Ishikawa (cell line): ENCODE measurements around the gene NAV2.

ENCODE experiments used
- CEBPB ChIP-seq: IDR thresholded peaks from 2 replicates; pipeline ENCODE4 v1.6.1; 2012
- CREB1 ChIP-seq: IDR thresholded peaks from 2 replicates; pipeline ENCODE4 v1.6.1; 2012; ENCODE audit warnings: low read depth
- EGR1 ChIP-seq: IDR thresholded peaks from 2 replicates; pipeline ENCODE4 v1.6.1; 2012
- EP300 ChIP-seq: IDR thresholded peaks from 2 replicates; pipeline ENCODE4 v1.6.1; 2012; ENCODE audit warnings: borderline replicate concordance
- FOXM1 ChIP-seq: IDR thresholded peaks from 2 replicates; pipeline ENCODE4 v1.6.1; 2012; ENCODE audit warnings: low read depth, borderline replicate concordance
- NFIC ChIP-seq: IDR thresholded peaks from 2 replicates; pipeline ENCODE4 v1.6.1; 2012
- RAD21 ChIP-seq: IDR thresholded peaks from 2 replicates; pipeline ENCODE4 v1.6.1; 2012; ENCODE audit warnings: low read depth
- TAF1 ChIP-seq: IDR thresholded peaks from 2 replicates; pipeline ENCODE4 v1.6.1; 2012; ENCODE audit warnings: low read depth, mild to moderate bottlenecking
- TCF12 ChIP-seq: IDR thresholded peaks from 2 replicates; pipeline ENCODE4 v1.6.1; 2012; ENCODE audit warnings: low read depth
- TEAD4 ChIP-seq: IDR thresholded peaks from 2 replicates; pipeline ENCODE4 v1.6.1; 2012
- YY1 ChIP-seq: IDR thresholded peaks from 2 replicates; pipeline ENCODE4 v1.6.1; 2012; ENCODE audit warnings: low read depth
- ZBTB7A ChIP-seq: IDR thresholded peaks from 2 replicates; pipeline ENCODE4 v1.6.1; 2012; ENCODE audit warnings: low read depth
- TF ChIP-seq, protein P1 (sequence below): IDR thresholded peaks from 2 replicates; pipeline ENCODE4 v1.6.1; 2012
- TF ChIP-seq, protein P2 (sequence below): IDR thresholded peaks from 2 replicates; pipeline ENCODE4 v1.6.1; 2012; ENCODE audit warnings: low read depth, mild to moderate bottlenecking
- TF ChIP-seq, protein P3 (sequence below): IDR thresholded peaks from 2 replicates; pipeline ENCODE4 v1.6.1; 2012

The NAV2 gene

DNA sequence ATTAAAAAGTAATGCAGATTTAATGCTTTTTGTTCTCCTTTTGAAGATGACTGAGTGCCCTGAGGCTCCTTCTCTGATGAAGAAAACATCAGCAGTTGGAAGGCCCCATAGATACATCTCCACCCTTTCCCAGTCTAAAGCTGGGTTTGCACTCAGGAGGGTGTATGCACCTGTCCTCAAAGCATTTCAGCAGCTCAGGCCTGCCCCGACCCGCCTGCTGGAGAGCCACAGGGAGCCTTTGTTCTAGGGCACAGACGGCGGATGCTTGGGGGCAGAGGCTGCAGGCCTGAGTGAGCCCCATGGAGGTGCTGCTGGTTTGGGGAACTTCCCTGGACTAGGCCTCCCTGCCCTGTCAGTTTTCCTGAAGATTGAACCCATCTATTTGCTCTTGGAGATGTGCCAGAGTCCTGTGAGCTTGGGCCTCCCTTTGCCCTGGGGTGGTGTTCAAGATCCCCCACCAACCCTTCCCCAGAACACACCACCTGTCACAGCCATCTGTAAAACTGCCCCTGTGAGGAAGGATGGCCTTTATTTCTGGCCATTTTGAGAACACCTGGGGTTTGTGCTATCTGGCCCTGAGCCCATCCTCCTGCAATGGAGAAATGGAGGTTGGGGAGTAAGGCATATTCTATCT, 160.0 kb downstream of the NAV2 start:
- no peak for TF ChIP-seq TCF12
- TF ChIP-seq CREB1, result no peak
- TF ChIP-seq ZBTB7A, result no peak
- TF ChIP-seq CEBPB, result no peak
- TF ChIP-seq RAD21, result no peak
- no peak for TF ChIP-seq FOXM1
- no peak for TF ChIP-seq TEAD4
- TF ChIP-seq EGR1, result no peak

DNA sequence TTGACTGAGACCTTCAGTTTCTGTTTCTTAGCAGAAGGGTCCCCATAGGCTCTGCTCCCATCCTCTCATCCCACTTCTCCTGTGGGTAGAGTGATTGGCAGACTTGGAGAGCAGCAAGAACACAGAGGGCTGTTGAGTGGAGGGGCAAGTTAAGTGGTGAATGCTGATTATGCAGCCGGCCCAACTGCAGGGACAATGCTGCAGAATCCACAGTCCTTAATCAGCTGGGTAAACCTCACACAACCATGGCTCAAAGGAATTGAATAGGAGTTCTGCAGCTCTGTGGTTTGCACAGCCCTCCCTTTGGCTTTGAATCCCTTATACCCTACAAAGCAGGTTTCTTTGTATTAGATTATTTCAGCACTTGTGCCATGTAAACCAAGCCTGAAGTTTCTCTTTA, 161.1 kb downstream of the NAV2 start:
- TF ChIP-seq CREB1 (no peak), TCF12 (no peak), CEBPB (no peak), YY1 (no peak), EP300 (no peak), RAD21 (no peak), TEAD4 (no peak), EGR1 (no peak)
- TF ChIP-seq, protein P1, sequence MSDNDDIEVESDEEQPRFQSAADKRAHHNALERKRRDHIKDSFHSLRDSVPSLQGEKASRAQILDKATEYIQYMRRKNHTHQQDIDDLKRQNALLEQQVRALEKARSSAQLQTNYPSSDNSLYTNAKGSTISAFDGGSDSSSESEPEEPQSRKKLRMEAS, result no peak
- TF ChIP-seq, protein P2, sequence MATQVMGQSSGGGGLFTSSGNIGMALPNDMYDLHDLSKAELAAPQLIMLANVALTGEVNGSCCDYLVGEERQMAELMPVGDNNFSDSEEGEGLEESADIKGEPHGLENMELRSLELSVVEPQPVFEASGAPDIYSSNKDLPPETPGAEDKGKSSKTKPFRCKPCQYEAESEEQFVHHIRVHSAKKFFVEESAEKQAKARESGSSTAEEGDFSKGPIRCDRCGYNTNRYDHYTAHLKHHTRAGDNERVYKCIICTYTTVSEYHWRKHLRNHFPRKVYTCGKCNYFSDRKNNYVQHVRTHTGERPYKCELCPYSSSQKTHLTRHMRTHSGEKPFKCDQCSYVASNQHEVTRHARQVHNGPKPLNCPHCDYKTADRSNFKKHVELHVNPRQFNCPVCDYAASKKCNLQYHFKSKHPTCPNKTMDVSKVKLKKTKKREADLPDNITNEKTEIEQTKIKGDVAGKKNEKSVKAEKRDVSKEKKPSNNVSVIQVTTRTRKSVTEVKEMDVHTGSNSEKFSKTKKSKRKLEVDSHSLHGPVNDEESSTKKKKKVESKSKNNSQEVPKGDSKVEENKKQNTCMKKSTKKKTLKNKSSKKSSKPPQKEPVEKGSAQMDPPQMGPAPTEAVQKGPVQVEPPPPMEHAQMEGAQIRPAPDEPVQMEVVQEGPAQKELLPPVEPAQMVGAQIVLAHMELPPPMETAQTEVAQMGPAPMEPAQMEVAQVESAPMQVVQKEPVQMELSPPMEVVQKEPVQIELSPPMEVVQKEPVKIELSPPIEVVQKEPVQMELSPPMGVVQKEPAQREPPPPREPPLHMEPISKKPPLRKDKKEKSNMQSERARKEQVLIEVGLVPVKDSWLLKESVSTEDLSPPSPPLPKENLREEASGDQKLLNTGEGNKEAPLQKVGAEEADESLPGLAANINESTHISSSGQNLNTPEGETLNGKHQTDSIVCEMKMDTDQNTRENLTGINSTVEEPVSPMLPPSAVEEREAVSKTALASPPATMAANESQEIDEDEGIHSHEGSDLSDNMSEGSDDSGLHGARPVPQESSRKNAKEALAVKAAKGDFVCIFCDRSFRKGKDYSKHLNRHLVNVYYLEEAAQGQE, result no peak

DNA sequence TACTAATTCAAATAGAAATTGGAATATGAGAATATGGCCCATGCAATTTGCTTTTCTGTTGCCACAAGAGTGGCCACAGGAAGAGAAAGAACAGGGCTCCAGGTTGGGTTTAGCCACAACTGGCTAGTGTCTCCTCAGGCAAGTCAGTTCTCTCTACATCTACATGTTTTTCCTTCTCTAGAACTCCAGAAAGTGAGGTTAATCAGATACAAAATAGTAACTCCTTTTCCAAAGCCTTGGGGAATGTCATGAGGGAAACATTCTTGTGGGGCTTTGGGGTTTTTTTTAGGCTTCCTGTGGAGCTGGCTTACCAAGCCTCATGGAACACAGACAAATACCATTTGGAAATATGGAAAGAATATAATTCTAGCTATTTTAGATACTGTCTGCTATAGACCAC, 161.6 kb downstream of the NAV2 start:
- TF ChIP-seq, protein P3, sequence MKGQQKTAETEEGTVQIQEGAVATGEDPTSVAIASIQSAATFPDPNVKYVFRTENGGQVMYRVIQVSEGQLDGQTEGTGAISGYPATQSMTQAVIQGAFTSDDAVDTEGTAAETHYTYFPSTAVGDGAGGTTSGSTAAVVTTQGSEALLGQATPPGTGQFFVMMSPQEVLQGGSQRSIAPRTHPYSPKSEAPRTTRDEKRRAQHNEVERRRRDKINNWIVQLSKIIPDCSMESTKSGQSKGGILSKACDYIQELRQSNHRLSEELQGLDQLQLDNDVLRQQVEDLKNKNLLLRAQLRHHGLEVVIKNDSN, result no peak
- no peak for TF ChIP-seq EGR1
- no peak for TF ChIP-seq RAD21
- no peak for TF ChIP-seq FOXM1
- TF ChIP-seq NFIC, result no peak
- no peak for TF ChIP-seq TCF12
- TF ChIP-seq CEBPB, result no peak
- no peak for TF ChIP-seq TEAD4
- no peak for TF ChIP-seq YY1
- TF ChIP-seq ZBTB7A, result no peak
- no peak for TF ChIP-seq EP300

DNA sequence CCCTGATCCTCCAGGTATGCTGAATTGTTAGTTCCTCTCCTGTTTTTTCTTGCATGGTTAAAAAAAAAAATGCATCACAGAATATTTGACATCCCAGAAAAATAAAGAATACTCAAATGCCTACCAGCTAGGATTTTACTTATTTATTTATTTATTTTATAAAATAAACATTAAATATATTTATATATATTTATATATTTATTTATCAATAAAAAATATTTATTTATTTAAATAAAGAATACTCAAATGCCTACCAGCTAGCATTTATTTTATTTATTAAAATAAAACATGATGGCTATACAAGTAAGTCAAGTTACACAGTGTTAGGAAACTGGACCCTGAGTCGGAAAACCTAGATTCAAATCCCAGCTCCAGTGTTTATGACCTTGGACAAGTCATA, 164.1 kb downstream of the NAV2 start:
- TF ChIP-seq CEBPB (no peak), TEAD4 (no peak), EP300 (no peak), RAD21 (no peak), NFIC (no peak), YY1 (no peak), TAF1 (no peak), TCF12 (no peak), CREB1 (no peak), ZBTB7A (no peak), FOXM1 (no peak), EGR1 (no peak)
- TF ChIP-seq, protein P3, result no peak
- TF ChIP-seq, protein P1, result no peak
- TF ChIP-seq, protein P2, result no peak

DNA sequence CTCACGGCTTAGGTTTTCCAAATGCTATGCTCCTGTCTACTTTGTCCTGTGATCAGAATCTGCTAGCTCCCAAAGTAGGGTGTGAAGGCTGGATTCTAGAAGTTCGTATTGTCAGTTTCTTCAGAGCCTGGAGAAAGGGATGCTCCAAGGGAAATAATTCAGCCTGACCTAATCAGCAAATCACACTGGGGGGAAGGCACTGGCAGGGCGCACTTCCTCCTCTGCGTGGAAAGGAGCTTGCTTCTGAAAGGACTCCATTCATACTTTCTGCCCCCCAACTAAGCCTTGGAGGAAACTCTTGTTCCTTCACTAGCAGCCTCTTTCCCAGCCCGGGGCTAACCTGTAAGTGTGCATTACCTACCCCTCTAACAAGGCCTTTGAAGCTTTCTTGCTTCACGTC, 165.9 kb downstream of the NAV2 start:
- TF ChIP-seq YY1 (no peak), ZBTB7A (no peak), NFIC (no peak), EGR1 (no peak), TCF12 (no peak), FOXM1 (no peak), EP300 (no peak), CEBPB (no peak), CREB1 (no peak), TAF1 (no peak), RAD21 (no peak), TEAD4 (no peak)
- TF ChIP-seq, protein P2, result no peak
- TF ChIP-seq, protein P1, result no peak
- TF ChIP-seq, protein P3, result no peak
